NCI-H128 (cell line): ENCODE data around the gene NOC4L.

Experiments used
- DNase-seq: peaks from one replicate; lab custom pipeline; 2025; ENCODE audit not compliant: unreplicated experiment; lab: John Stamatoyannopoulos, UW

Gene NOC4L

GRCh38 chr12:132196038-132196872, 52.0 kb downstream of the NOC4L start:
- DNase-seq = no peak

- DNase-seq = no peak
These were observed 52.7 kb downstream of the NOC4L start for GRCh38 chr12:132196873-132197390.

GRCh38 chr12:132197581-132198354, 53.5 kb downstream of the NOC4L start:
- no peak for DNase-seq

- DNase-seq = no peak
These were observed 54.8 kb downstream of the NOC4L start for GRCh38 chr12:132199101-132199500.

GRCh38 chr12:132199526-132200319, 55.5 kb downstream of the NOC4L start:
- DNase-seq = no peak

- no peak for DNase-seq
These were observed 56.5 kb downstream of the NOC4L start for GRCh38 chr12:132200800-132201199.

GRCh38 chr12:132201391-132202120, 57.3 kb downstream of the NOC4L start:
- DNase-seq = no peak
